ENCODE results near the gene NSUN2. TPM values are rescaled to one million over a fixed set of nuclear protein-coding genes. Genes with fewer than 3 reads are reported as not detected.

Gene NSUN2
- total RNA-seq (2012; rRNA removed): 51.1 and 55.5 TPM in 2 replicates
- 55.6 and 61.1 TPM in 2 replicates for polyA plus RNA-seq (2012; rRNA removed)
- 30.9 and 34.8 TPM in 2 replicates for polyA plus RNA-seq (2012; cell fraction: cytosol; rRNA removed)
- 63.5 and 104 TPM in 2 replicates for polyA plus RNA-seq (2012; cell fraction: nucleus; rRNA removed; ENCODE audit: low replicate concordance)
- percentile 93 among the genes with signal in this experiment for Bru-seq, nascent RNA
- BruChase-seq, experiment 1, labeled RNA remaining after a 6-hour chase: percentile 81 among the genes with signal in this experiment
- BruChase-seq, experiment 2, labeled RNA remaining after a 2-hour chase: percentile 87 among the genes with signal in this experiment
- long read RNA-seq, transcript NSUN2-201 (19 exons, 3,303 nt): major isoform, 66 of 91 reads
- long read RNA-seq, transcript NSUN2-206 (18 exons, 2,619 nt): minor isoform, 5 of 91 reads
- long read RNA-seq, partial matches to known transcripts: 7 of 91 reads
- long read RNA-seq, other reads (novel, unspliced or antisense): 13 of 91 reads

- intact Hi-C loops (cut with micrococcal nuclease): loop anchor here (1.0 to 5.0 kb wide), 3 partner anchors 80 to 112 kb away; partner anchors contain the start of gene TENT4A
- H3K23ac ChIP-seq (ENCODE audit: low read depth, low read length): peak within 1 kb of the TSS; percentile 87
- H3K4me1 ChIP-seq (ENCODE audit: control insufficient read depth, insufficient read depth, low read length): peaks cover 11% of the 10 kb centered on the region
- peaks cover 47% of the 10 kb centered on the region for H4K20me1 ChIP-seq (ENCODE audit: insufficient read depth, low read length)
- peak within 1 kb of the TSS; percentile 97 for H2BK5ac ChIP-seq (ENCODE audit: low read depth, low read length, poor library complexity, severe bottlenecking)
- H4K91ac ChIP-seq (ENCODE audit: insufficient read depth, low read depth, low read length): peak within 1 kb of the TSS; percentile 100
- peak; percentile 94 for ATAC-seq (ENCODE audit: low read depth)
- H2AK9ac ChIP-seq (replicated peaks; ENCODE audit: low read depth, low read length, poor library complexity): peak within 1 kb of the TSS; percentile 97
- peak within 1 kb of the TSS; percentile 85 to 100 for H4K8ac ChIP-seq (ENCODE audit: low read depth in 2 of 2, low read length in 2 of 2)
- H3K14ac ChIP-seq (replicated peaks; ENCODE audit: low read depth, low read length): peak within 1 kb of the TSS; percentile 100
- DNase-seq: peak; percentile 89
- BruUV-seq (replicated peaks): no TSS peak
- peak within 1 kb of the TSS; percentile 89 for H3K4me3 ChIP-seq (ENCODE audit: insufficient read depth, low read depth, low read length)
- H2AFZ ChIP-seq (replicated peaks; ENCODE audit: low read length, poor library complexity): peak within 1 kb of the TSS; percentile 96
- in situ Hi-C loops (cut with MboI; ENCODE audit: low sequenced_read_pairs): loop anchor here (5.0 kb wide), 1 partner anchor 114 kb away; no protein-coding TSS in a partner anchor
- CTCF ChIA-PET: no interaction called here
- peak within 1 kb of the TSS; percentile 90 for H3K9ac ChIP-seq (ENCODE audit: low read depth, low read length)
- TF ChIP-seq RCOR1 (IDR thresholded peaks at IDR 0.05; ENCODE audit: insufficient replicate concordance, low read length) (no peak), MAZ (IDR thresholded peaks at IDR 0.05; ENCODE audit: borderline replicate concordance, low read depth, low read length) (0 out of 2 replicates have a peak, but pooled peaks have one; percentile 39), POLR2A (IDR thresholded peaks at IDR 0.05; ENCODE audit: low read depth, low read length) (peak; percentile 78), MXI1 (IDR thresholded peaks at IDR 0.05; ENCODE audit: borderline replicate concordance, low read depth, low read length) (peak; percentile 97), USF2 (IDR thresholded peaks at IDR 0.05; ENCODE audit: low read depth, low read length) (peak; percentile 95)
- peak within 1 kb of the TSS; percentile 99 for H2BK120ac ChIP-seq (ENCODE audit: low read depth, low read length)
- peaks cover 38 to 68% of the 10 kb centered on the region in 2 experiments for H3K79me1 ChIP-seq (ENCODE audit: low read depth in 1 of 2, low read length in 2 of 2)
- H4K5ac ChIP-seq (ENCODE audit: low read depth, low read length): peak within 1 kb of the TSS; percentile 80
- peak within 1 kb of the TSS; percentile 99 for H3K4ac ChIP-seq (ENCODE audit: low read depth, low read length)
- dilution Hi-C loops (cut with HindIII; ENCODE audit: low sequenced_read_pairs, unreplicated experiment): no loop called here
- WGBS, 2 experiments (ENCODE audit: extremely low coverage in 2 of 2, insufficient read length in 1 of 2): 1% methylated on average over 37 of the region's 66 CpGs; no CpG with 5 or more reads in 1 of the 2 experiments
- peak within 1 kb of the TSS; percentile 91 for H2BK20ac ChIP-seq (ENCODE audit: low read depth, low read length)
- H3K27ac ChIP-seq (ENCODE audit: insufficient read depth, low read length): peak within 1 kb of the TSS; percentile 92
- H3K9me3 ChIP-seq (ENCODE audit: control insufficient read depth, insufficient read depth, low read length): no peaks in the 10 kb centered on the region
- peak within 1 kb of the TSS; percentile 96 for H3K4me2 ChIP-seq (ENCODE audit: low read depth, low read length)
- POLR2A ChIA-PET (ENCODE audit: unreplicated experiment): interaction anchor here (0.6 kb wide), 1 partner anchor 107 kb away, joined by 3 read pairs; no protein-coding TSS in a partner anchor
- peak within 1 kb of the TSS; percentile 67; the same call in 1 of the 2 replicates for H2AK5ac ChIP-seq (ENCODE audit: low read depth, low read length)
- H3K18ac ChIP-seq (ENCODE audit: low read depth, low read length): peak within 1 kb of the TSS; percentile 96
- H3K36me3 ChIP-seq (ENCODE audit: control insufficient read depth, insufficient read depth, low read length): peaks cover 18% of the 10 kb centered on the region
- no peaks in the 10 kb centered on the region for H3K27me3 ChIP-seq (ENCODE audit: control insufficient read depth, insufficient read depth, low read length)
- H3K56ac ChIP-seq (ENCODE audit: extremely low read depth, insufficient read depth, low read length): peak within 1 kb of the TSS; percentile 100
- H2BK15ac ChIP-seq (ENCODE audit: low read depth, low read length): peak within 1 kb of the TSS; percentile 94; the same call in 2 of the 3 replicates
- peaks cover 15% of the 10 kb centered on the region for H3K9me1 ChIP-seq (ENCODE audit: insufficient read depth, low read length)
Measured at GRCh38 chr5:6632888-6633468, at the start of gene NSUN2, which contains the start of gene SRD5A1. Gene NSUN2, minus strand, starts transcription at chr5:6633044. Its CDS starts 65 bp downstream, at chr5:6632979. Gene SRD5A1, plus strand, starts transcription at chr5:6633440. Its CDS starts 137 bp downstream, at chr5:6633577.
